DOHH2 (cell line): ENCODE measurements around the gene LILRB3.
"Not testable (repeated sequence)": the region's sequence is repeated elsewhere in the genome, so short reads cannot be mapped to it uniquely, and the experiment has no call there.

Experiments used
- H3F3A ChIP-seq: fragments of 200-600 bp; sonication (generic), shearing (Covaris generic); 2 replicates; pipeline ENCODE4 v1.6.0; 2016; ENCODE audit warnings: antibody characterized with exemption, mild to moderate bottlenecking; ENCODE audit not compliant: control insufficient read depth, insufficient read depth
- H3K27ac ChIP-seq: fragments of 200-600 bp; sonication (generic); 2 replicates; pipeline ENCODE4 v1.5.1; 2014; ENCODE audit warnings: low read depth, mild to moderate bottlenecking, low read length, moderate library complexity
- H3K27me3 ChIP-seq: fragments of 200-600 bp; sonication (generic); 2 replicates; pipeline ENCODE4 v1.6.1; 2014; ENCODE audit warnings: mild to moderate bottlenecking, low read length, mixed read lengths; ENCODE audit not compliant: control insufficient read depth
- H3K36me3 ChIP-seq: fragments of 200-600 bp; sonication (generic); 2 replicates; pipeline ENCODE4 v1.6.1; 2014; ENCODE audit warnings: mild to moderate bottlenecking, low read length, moderate library complexity, mixed read lengths; ENCODE audit not compliant: control insufficient read depth
- H3K4me1 ChIP-seq: fragments of 200-600 bp; sonication (generic); 2 replicates; pipeline ENCODE4 v1.6.1; 2014; ENCODE audit warnings: mild to moderate bottlenecking, low read length, mixed read lengths; ENCODE audit not compliant: control insufficient read depth
- H3K4me2 ChIP-seq: fragments of 200-600 bp; sonication (generic); 2 replicates; pipeline ENCODE4 v1.6.0; 2014; ENCODE audit warnings: mild to moderate bottlenecking, low read length, moderate library complexity
- H3K4me3 ChIP-seq: fragments of 200-600 bp; sonication (generic); 2 replicates; pipeline ENCODE4 v1.5.1; 2014; ENCODE audit warnings: mild to moderate bottlenecking, low read length, mixed read lengths
- H3K79me2 ChIP-seq: fragments of 200-600 bp; sonication (generic); 2 replicates; pipeline ENCODE4 v1.6.1; 2014; ENCODE audit warnings: mild to moderate bottlenecking, low read length, mixed read lengths; ENCODE audit not compliant: control insufficient read depth
- H3K9me2 ChIP-seq: fragments of 200-600 bp; sonication (generic); replicated peaks from 2 replicates; pipeline ENCODE4 v1.6.1; 2014; ENCODE audit warnings: mild to moderate bottlenecking, low read length, mixed read lengths; ENCODE audit not compliant: control insufficient read depth
- H3K9me3 ChIP-seq: fragments of 200-600 bp; sonication (generic); 2 replicates; pipeline ENCODE4 v1.6.1; 2014; ENCODE audit warnings: antibody characterized with exemption, low read length, mixed read lengths; ENCODE audit not compliant: control insufficient read depth, insufficient read depth
- H4K20me1 ChIP-seq: fragments of 200-600 bp; sonication (generic); 2 replicates; pipeline ENCODE4 v1.6.0; 2014; ENCODE audit warnings: low read depth, mild to moderate bottlenecking, antibody characterized with exemption, low read length, moderate library complexity; ENCODE audit not compliant: control insufficient read depth, insufficient read depth
- EZH2phosphoT487 ChIP-seq: fragments of 200-600 bp; sonication (generic); IDR thresholded peaks from 2 replicates; pipeline ENCODE4 v1.6.1; 2017; ENCODE audit warnings: borderline replicate concordance, mild to moderate bottlenecking, antibody characterized with exemption, low read length, moderate library complexity, mixed read lengths
- TF ChIP-seq, protein P1 (sequence below): fragments of 200-600 bp; sonication (generic); IDR thresholded peaks from one replicate; pipeline ENCODE4 v1.5.1; 2014; ENCODE audit warnings: antibody characterized with exemption, mild to moderate bottlenecking, low read depth, low read length; ENCODE audit not compliant: poor library complexity, severe bottlenecking

Gene LILRB3

DNA sequence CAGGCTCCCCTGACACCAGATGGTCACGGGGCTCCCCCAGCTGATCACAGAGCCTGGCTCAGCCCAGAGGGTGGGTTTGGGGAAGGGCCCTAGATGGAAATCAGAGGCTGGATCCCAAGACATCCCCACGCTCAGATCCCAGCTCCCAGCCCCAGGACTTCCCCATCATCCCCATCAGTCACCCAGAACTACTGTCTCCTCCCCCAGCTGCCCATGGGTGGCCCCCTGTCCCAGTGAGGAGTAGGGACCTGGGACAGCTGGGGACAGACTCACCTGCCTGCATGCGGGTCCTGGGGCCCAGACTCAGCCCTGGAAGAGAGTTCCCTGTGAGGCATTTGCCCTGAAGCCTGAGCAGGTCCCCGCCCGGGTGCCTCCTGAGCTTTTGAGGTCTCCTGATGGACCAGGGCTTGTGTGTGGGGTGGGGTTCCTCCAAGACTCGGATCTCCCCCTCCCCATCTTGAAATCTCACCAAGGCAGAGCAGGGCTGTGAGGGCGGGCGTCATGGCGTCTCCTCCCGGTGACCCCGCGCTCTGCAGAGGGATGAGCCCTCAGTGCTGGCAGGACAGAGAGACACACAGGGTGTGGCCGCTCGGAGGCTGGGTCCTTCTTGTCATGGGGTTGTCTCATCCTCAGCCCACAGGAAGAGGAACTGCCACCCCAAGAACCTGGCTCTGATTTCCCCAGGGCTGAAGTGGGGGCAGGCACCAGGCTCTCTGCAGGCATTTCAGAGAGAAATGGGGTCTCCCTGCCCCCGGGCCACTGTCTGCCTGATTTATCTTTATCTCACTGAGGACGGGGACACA lies at the start of gene LILRB3:
TSS of gene LILRB3 (minus strand) at position 534 of the 803 bp plus-strand sequence. CDS start at position 503, 31 bp downstream.
- not testable (repeated sequence) for H3K36me3 ChIP-seq, H3K9me2 ChIP-seq, H4K20me1 ChIP-seq, H3K4me3 ChIP-seq, H3K27me3 ChIP-seq, H3K4me1 ChIP-seq, H3F3A ChIP-seq, H3K27ac ChIP-seq, H3K4me2 ChIP-seq, H3K9me3 ChIP-seq, H3K79me2 ChIP-seq

DNA sequence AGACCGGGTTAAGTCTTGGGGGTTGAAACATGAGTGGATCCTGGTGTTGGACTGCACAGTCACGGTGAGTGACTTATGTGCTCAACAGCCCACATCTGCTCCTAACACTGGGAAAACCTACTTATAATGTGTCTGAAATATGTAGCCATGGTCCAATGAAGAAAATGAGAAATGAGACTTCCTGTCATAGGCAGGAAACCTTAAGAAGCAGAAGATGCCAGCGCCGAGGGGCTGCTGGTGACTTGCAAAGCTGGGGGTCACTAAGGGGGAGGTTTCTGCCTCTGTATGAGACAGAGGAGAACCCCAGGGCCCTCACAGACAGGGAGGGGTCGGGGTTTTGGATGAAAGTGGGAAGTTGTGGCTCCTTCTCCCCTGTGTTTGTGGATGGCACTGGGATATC lies 49.4 kb upstream of the LILRB3 start:
- H3K4me3 ChIP-seq, H3F3A ChIP-seq, H3K9me2 ChIP-seq, H3K79me2 ChIP-seq, H3K9me3 ChIP-seq, H3K4me1 ChIP-seq, H3K4me2 ChIP-seq, H3K27ac ChIP-seq, H4K20me1 ChIP-seq, H3K36me3 ChIP-seq: not testable (repeated sequence)
- peaks cover 26% of the 10 kb centered on the region for H3K27me3 ChIP-seq

DNA sequence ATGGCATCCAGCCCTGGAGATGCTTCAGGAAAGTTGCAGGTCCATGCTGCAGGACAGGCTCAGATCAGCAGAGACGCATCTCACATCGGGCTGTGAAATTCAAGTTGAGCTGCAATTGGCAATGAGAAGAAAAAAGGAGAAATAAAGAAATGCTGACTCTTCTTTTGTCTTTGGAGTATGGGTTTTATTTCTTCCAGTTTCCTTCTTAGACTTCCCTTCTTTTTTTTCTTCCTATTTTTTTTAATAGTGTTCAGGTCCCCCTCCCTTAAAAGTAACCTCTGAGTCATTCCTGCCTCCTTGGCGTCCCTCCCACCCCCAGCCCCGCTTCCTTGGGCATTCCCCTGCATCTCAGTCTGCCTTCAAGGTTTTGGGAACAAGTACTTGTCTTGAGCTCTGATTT lies 48.8 kb upstream of the LILRB3 start:
- not testable (repeated sequence) for H3K36me3 ChIP-seq, H3K4me3 ChIP-seq, H4K20me1 ChIP-seq, H3K9me2 ChIP-seq, H3K4me1 ChIP-seq, H3F3A ChIP-seq, H3K27ac ChIP-seq, H3K79me2 ChIP-seq, H3K4me2 ChIP-seq, H3K9me3 ChIP-seq
- peaks cover 26% of the 10 kb centered on the region for H3K27me3 ChIP-seq

DNA sequence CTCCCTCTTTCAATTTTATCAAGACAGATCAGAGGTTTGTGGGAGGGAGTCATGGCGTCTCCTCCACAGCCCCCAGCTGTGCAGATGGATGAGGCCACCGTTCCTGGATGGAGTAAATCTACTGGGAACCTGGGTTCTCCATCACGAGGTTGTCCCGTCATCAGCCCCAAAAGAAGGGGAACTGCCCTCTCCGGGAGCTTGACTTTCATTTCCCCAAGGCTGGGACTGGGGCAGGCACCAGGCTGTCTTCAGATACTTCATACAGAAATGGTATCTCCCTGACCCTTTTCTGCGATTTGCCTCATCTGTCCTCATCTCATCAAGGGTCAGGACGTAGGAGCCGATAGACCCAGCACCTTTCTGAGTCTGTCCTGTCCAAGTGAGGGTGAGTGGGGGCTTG lies 48.3 kb upstream of the LILRB3 start:
- Histone ChIP-seq H3F3A (no peaks in the 10 kb centered on the region), H3K79me2 (no peaks in the 10 kb centered on the region), H3K4me1 (no peaks in the 10 kb centered on the region), H3K36me3 (no peaks in the 10 kb centered on the region), H4K20me1 (no peaks in the 10 kb centered on the region), H3K9me3 (no peaks in the 10 kb centered on the region), H3K9me2 (no peaks in the 10 kb centered on the region), H3K4me3 (no peak overlapping the region), H3K27me3 (peaks cover 30% of the 10 kb centered on the region), H3K4me2 (no peak overlapping the region), H3K27ac (no peak overlapping the region)
- TF ChIP-seq EZH2phosphoT487, result no peak
- TF ChIP-seq, protein P1, sequence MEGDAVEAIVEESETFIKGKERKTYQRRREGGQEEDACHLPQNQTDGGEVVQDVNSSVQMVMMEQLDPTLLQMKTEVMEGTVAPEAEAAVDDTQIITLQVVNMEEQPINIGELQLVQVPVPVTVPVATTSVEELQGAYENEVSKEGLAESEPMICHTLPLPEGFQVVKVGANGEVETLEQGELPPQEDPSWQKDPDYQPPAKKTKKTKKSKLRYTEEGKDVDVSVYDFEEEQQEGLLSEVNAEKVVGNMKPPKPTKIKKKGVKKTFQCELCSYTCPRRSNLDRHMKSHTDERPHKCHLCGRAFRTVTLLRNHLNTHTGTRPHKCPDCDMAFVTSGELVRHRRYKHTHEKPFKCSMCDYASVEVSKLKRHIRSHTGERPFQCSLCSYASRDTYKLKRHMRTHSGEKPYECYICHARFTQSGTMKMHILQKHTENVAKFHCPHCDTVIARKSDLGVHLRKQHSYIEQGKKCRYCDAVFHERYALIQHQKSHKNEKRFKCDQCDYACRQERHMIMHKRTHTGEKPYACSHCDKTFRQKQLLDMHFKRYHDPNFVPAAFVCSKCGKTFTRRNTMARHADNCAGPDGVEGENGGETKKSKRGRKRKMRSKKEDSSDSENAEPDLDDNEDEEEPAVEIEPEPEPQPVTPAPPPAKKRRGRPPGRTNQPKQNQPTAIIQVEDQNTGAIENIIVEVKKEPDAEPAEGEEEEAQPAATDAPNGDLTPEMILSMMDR, result no peak

DNA sequence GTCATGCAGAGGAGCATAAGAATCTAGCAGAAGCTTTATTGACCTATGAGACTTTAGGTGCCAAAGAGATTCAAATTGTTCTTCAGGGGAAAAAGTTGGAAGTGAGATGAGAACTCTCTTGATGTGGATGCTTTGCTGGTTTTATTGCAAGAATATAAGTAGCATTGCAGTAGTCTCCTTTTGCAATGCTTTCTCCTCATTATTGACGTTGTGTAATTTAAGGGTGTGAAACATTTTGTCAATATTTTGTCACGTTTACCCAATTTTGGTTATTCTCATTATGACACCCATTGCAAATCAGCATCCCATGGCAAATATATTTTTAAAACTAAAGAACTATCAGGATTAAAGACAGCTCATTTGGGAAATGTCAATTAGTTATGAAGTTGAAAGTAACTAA lies 46.1 kb upstream of the LILRB3 start:
- H3K4me2 ChIP-seq, result no peak overlapping the region
- no peak overlapping the region for H3K27ac ChIP-seq
- H4K20me1 ChIP-seq, result no peaks in the 10 kb centered on the region
- H3K9me3 ChIP-seq, result no peaks in the 10 kb centered on the region
- peaks cover 34% of the 10 kb centered on the region for H3K27me3 ChIP-seq
- no peaks in the 10 kb centered on the region for H3K9me2 ChIP-seq
- TF ChIP-seq, protein P1, result no peak
- TF ChIP-seq EZH2phosphoT487, result no peak
- no peak overlapping the region for H3K4me3 ChIP-seq
- no peaks in the 10 kb centered on the region for H3K4me1 ChIP-seq
- no peaks in the 10 kb centered on the region for H3F3A ChIP-seq
- H3K79me2 ChIP-seq, result no peaks in the 10 kb centered on the region
- H3K36me3 ChIP-seq, result no peaks in the 10 kb centered on the region
